Measurements from ENCODE around the gene NUP153. TPM values are rescaled to one million over a fixed set of nuclear protein-coding genes. Genes with fewer than 3 reads are reported as not detected.

NUP153 gene
- total RNA-seq, 1 experiment from 2014 or later: 53.0 TPM

Small RNA genes lying within 50 kb of the gene (small RNA-seq; reads per million reads assigned to genes)
- gene RF00019 (not detected), gene RNA5SP204 (5.7 reads per million, percentile 82 among the genes with 10 or more reads in this experiment), gene RNU6-190P (not detected), gene SUMO2P13 (not detected)

Other genes with a start within 250 kb of the NUP153 start
- gene FAM8A1, start 106.6 kb downstream of the NUP153 start, total RNA-seq (2014; rRNA removed; shearing (Covaris generic); ENCODE audit: low replicate concordance): 9.7 and 11.0 TPM in 2 replicates

Measured in Karpas-422 (cell line).